HPDE6-E6E7 (cell line): Measurements from ENCODE around the gene OR52K2.
A peak's percentile ranks its signal among the peaks of the same experiment; 100 is the strongest.
"Not testable (repeated sequence)": the region's sequence is repeated elsewhere in the genome, so short reads cannot be mapped to it uniquely, and the experiment has no call there.

ENCODE experiments used
- DNase-seq: peaks from one replicate; pipeline ENCODE4 v3.0.0; 2011; ENCODE audit warnings: missing footprints; ENCODE audit errors: extremely low spot score

OR52K2 gene

DNA sequence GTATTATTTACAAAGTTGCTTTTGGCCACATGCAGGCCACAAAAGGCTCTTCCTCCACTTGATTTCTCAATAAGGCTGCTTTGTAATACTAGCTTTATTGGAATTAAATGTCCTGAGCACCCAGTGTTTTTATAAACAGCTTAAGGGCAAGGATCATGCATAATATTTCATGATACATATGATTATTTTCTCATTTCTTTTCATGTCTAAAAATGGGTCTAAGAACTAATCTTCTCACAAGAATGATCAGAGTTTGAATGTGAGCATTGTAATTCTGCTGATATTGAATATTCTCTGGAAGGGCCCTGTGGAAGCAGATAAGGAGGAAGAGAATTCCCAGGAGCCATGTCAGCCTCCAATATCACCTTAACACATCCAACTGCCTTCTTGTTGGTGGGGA is at the start of gene OR52K2:
Gene OR52K2 (plus strand): TSS at position 301 of the 400 bp plus-strand sequence. CDS start 45 bp downstream, at position 346.
- no peak for DNase-seq

GRCh38 chr11:4406206-4406605 is 42.9 kb upstream of the OR52K2 start:
- DNase-seq, result not testable (repeated sequence)

DNA sequence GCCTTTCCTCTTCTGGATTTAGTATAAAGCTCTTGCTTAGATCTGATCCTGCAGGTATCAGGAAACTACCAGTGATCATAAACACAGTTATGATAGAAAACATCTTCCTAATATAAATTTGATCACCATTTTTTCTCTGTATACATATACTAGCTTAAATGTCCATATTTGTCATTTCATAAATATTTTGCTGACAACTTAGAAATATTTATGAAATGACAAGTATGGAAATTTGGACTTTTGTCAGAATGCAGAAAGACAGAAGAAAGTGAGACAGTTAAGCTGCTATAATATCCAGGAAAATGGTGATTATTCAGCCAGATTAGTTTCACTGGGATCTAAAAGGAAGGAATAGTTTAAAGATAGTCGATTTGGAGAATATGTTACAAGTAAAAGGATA is 32.8 kb upstream of the OR52K2 start:
- DNase-seq, result no peak

DNA sequence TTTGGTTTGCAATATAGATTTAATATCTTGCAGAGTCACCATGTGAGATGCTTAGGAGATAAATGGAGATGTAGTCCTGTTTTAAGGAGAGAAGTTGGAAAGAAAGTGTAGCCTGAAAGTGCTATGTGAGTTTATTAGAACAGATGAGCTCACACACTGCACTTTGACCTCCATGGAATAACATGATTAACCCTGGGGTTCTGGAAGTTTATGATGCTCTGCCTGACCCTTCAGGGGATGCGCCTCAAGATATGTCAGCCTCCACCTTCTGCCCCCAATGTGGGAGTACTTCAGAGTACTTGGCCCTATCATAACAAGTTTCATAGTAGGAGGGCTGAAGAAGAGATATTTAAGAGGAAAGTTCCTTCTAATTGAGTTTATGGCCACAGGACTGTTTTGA is 32.3 kb upstream of the OR52K2 start:
- DNase-seq, result no peak

DNA sequence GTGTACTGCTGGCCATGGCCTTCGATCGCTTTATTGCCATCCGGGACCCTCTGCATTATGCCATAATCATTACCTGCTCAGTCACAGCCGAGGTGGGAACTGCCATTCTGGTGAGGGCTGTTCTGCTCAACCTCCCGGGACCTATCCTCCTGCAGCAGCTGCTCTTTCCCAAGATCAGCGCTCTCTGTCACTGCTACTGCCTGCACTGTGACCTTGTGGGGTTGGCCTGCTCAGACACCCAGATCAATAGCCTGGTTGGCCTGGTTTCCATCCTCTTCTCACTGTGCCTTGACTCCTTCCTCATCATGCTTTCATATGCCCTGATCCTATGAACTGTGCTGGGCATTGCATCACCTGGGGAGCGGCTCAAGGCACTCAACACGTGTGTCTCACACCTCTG is 30.7 kb upstream of the OR52K2 start:
- no peak for DNase-seq

- no peak for DNase-seq
Measured at GRCh38 chr11:4430051-4430450, 19.0 kb upstream of the OR52K2 start.

DNA sequence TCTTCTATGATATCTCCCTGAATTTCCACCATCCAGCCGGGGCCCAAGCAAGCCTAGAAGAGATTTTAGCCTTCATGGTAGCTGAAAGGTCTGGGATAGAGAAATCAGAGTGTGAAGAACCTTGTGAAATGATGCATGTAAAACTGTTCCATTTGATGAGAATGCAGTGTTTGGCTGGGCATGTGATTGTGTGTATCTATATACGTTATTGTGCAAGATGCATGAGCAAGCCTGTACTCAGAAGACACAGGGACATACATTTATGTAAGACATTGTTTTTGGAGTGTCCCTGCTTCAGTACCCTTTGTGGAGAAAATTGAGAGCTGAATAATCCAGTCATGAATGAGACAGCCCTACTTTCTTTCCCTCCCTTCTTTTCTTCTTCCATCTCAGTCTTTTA is 15.2 kb upstream of the OR52K2 start:
- no peak for DNase-seq

GRCh38 chr11:4436411-4436810 is 12.7 kb upstream of the OR52K2 start:
- DNase-seq, result no peak

DNA sequence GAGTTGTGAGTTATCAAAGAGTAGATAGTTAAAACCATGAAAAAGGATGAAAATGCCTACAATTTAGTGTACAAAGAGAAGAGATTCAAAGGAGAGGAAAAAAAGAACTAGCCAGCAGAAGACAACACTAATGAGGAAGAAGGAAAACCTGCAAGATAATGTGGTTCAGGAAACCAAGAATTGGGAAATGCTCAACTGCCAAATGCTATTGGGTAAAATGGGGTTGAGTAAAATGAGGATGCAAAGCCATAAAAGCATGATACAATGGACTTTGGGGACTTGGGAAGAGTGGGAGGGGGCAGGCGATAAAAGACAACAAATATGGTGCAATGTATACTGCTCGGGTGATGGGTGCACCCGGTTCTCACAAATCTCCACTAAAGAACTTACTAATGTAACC is 7.6 kb upstream of the OR52K2 start:
- no peak for DNase-seq

- DNase-seq, result no peak
Measured at GRCh38 chr11:4443232-4443891, 5.7 kb upstream of the OR52K2 start.

- DNase-seq, result no peak
Measured at GRCh38 chr11:4453118-4453517, 4.0 kb downstream of the OR52K2 start.

DNA sequence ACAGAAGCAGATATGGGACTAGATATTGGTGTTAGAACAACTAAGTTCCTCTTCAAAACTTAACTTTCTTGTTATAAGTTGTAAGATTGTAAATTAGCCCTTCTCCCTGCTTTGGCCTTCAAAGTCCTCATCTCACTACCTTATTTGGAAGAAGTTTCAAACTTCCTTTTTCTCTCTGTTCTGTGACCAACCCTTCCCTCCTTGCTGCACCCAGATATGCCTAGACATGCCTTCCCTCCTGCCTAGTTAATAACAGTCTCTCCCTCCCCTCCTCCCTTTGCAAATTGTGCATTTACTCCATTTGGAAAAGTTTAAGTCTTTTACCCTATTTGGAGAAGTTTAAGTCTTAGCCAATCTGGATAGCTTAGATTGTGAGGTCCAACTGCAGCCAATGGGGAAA is 4.9 kb downstream of the OR52K2 start:
- DNase-seq, result peak; percentile 5

- DNase-seq, result no peak
Measured at GRCh38 chr11:4455419-4455818, 6.3 kb downstream of the OR52K2 start.

- DNase-seq, result no peak
Measured at GRCh38 chr11:4459500-4459899, 10.4 kb downstream of the OR52K2 start.

- DNase-seq, result no peak
Measured at GRCh38 chr11:4460151-4460550, 11.1 kb downstream of the OR52K2 start.

- DNase-seq, result no peak
Measured at GRCh38 chr11:4464216-4465159, 15.4 kb downstream of the OR52K2 start.

- DNase-seq, result no peak
Measured at GRCh38 chr11:4465407-4465806, 16.3 kb downstream of the OR52K2 start.

DNA sequence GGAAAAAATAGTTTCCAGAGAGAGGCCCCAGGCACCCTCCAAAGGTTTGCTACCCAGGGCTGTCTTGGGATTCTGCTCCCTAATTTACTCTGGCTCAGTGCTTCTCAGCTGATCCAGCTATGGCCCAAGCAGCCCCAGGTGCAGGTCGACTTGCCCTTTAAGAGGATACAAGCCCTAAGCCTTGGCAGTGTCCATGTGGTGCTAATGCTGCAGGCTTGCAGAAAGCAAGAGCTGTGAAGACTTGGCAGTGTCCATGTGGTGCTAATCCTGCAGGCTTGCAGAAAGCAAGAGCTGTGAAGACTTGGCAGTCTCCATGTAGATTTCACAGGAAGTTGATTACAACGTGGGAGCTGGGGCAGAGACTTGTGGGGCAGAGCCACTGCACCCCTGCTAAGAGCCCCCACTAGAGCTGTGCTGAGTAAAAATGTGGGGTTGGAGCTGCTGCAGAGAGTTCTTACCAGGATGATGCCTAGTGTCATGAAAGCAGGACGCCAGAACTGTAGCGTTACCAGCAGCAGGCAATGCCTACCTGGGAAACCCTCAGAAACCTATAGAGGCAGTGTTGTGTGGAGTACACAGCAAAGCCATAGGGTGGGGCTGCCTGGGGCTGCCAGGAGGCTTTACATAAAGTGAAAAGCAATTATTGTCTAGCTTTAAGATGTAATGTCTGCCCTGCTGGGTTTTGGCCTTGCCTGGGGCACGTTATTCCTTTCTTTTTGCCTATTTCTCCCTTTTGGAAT is 17.2 kb downstream of the OR52K2 start:
- no peak for DNase-seq

GRCh38 chr11:4466871-4467442 is 17.9 kb downstream of the OR52K2 start:
- no peak for DNase-seq

GRCh38 chr11:4467811-4468606 is 18.9 kb downstream of the OR52K2 start:
- no peak for DNase-seq

DNA sequence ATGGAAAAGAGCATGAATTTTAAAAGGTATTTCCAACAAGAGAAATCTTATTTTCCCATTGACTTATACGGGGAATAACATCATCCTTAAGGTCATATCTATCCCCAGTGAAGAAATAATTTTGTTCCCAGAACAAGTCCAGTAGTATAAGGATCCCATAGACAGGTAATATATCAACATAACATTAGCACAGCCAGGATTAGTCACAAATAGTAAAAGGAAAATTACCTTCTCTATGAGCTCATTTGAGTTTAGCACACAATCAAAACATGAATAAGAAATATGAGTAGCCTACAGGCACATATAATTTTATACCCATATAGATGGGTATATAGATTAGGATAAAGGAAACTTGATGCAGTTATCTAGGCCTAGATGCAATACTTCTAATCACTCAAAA is 30.5 kb downstream of the OR52K2 start:
- no peak for DNase-seq
